Esophagus squamous epithelium (tissue), 4 donors: ENCODE measurements around the gene TACR2.

Source experiments
- CTCF ChIP-seq, 6 experiments: fragments of 450-650 bp in 4 of 6; fragments of 200-600 bp in 2 of 6; sonication (generic) in 2 of 6; IDR thresholded peaks; one replicate each; pipeline ENCODE4 v1.5.1; 2016 to 2019; ENCODE audit warnings: antibody characterized with exemption in 6 of 6, mild to moderate bottlenecking in 4 of 6, moderate library complexity in 4 of 6
- POLR2A ChIP-seq, 4 donors: fragments of 450-650 bp; IDR thresholded peaks; one replicate each; pipeline ENCODE4 v1.6.1; 2017; ENCODE audit warnings: antibody characterized with exemption in 4 of 4, mild to moderate bottlenecking in 4 of 4, moderate library complexity in 3 of 4

- TF ChIP-seq POLR2A (IDR thresholded peaks at IDR 0.05) (no peak), CTCF (IDR thresholded peaks at IDR 0.05) (no peak)
Observed at GRCh38 chr10:69465457-69466157, 48.9 kb upstream of the TACR2 start.
